Measurements from ENCODE around the gene CCR5AS.

Gene CCR5AS

GRCh38 chr3:46314517-46314916 is 92.3 kb downstream of the CCR5AS start:
- DNase-seq (ENCODE audit: low read depth in 2 of 2) = no peak

Measured in activated CD8-positive, alpha-beta memory T cell treated with anti-CD3 and anti-CD28 coated beads for 4 hours (primary cell).